Brain microvascular endothelial cell (primary cell): ENCODE results near the gene ODF2L.
"Not testable (repeated sequence)": the region's sequence is repeated elsewhere in the genome, so short reads cannot be mapped to it uniquely, and the experiment has no call there.

Experiments
- DNase-seq: peaks from one replicate; pipeline ENCODE4 v3.0.0-alpha.2; 2020
- H3K27ac ChIP-seq: fragments of 250-450 bp; sonication (Bioruptor Pico); 2 replicates; pipeline ENCODE4 v1.5.1; 2020; ENCODE audit warnings: mild to moderate bottlenecking, moderate library complexity
- H3K27me3 ChIP-seq: fragments of 250-450 bp; sonication (Bioruptor Pico); replicated peaks from 2 replicates; pipeline ENCODE4 v1.5.1; 2020; ENCODE audit warnings: mild to moderate bottlenecking
- H3K36me3 ChIP-seq: fragments of 250-450 bp; sonication (Bioruptor Pico); replicated peaks from 2 replicates; pipeline ENCODE4 v1.5.1; 2020; ENCODE audit warnings: mild to moderate bottlenecking
- H3K4me3 ChIP-seq: 2 replicates; pipeline ENCODE4 v1.5.1; 2011; ENCODE audit warnings: low read depth, mild to moderate bottlenecking, control low read depth, low read length, moderate library complexity
- CTCF ChIP-seq: IDR thresholded peaks from 2 replicates; pipeline ENCODE4 v1.5.1; 2011; ENCODE audit warnings: low read depth, mild to moderate bottlenecking, moderate library complexity, low read length, control low read depth, inconsistent platforms; ENCODE audit errors: missing control alignments
- in situ Hi-C: cut with HindIII; loops from 2 replicates; pipeline ENCODE4 v1.10.0; 2017; ENCODE audit warnings: low sequenced_read_pairs, low pct_ligation_motif_present

The ODF2L gene

GRCh38 chr1:86365896-86366295 is 30.2 kb downstream of the ODF2L start:
- H3K36me3 ChIP-seq: no peaks in the 10 kb centered on the region
- no peaks in the 10 kb centered on the region for H3K27me3 ChIP-seq
- TF ChIP-seq CTCF: no peak
- no peak overlapping the region for H3K27ac ChIP-seq
- in situ Hi-C loops: no loop called here
- no peak for DNase-seq
- no peak overlapping the region for H3K4me3 ChIP-seq

GRCh38 chr1:86362807-86363206 is 33.3 kb downstream of the ODF2L start:
- no peaks in the 10 kb centered on the region for H3K27me3 ChIP-seq
- no peak overlapping the region for H3K4me3 ChIP-seq
- no peak for DNase-seq
- peak; percentile 14 for TF ChIP-seq CTCF
- peaks cover 2% of the 10 kb centered on the region for H3K36me3 ChIP-seq
- in situ Hi-C loops: no loop called here
- H3K27ac ChIP-seq: no peak overlapping the region

- peaks cover 10% of the 10 kb centered on the region for H3K36me3 ChIP-seq
- no peak for TF ChIP-seq CTCF
- H3K4me3 ChIP-seq: no peak overlapping the region
- no peaks in the 10 kb centered on the region for H3K27me3 ChIP-seq
- no peak overlapping the region for H3K27ac ChIP-seq
- in situ Hi-C loops: no loop called here
- DNase-seq: no peak
Observed at GRCh38 chr1:86357796-86358195, 38.3 kb downstream of the ODF2L start.

GRCh38 chr1:86356247-86356646 is 39.9 kb downstream of the ODF2L start:
- TF ChIP-seq CTCF: peak; percentile 27
- in situ Hi-C loops: no loop called here
- no peak for DNase-seq

GRCh38 chr1:86352086-86352485 is 44.0 kb downstream of the ODF2L start:
- no peak for DNase-seq
- H3K36me3 ChIP-seq: peaks cover 7% of the 10 kb centered on the region
- H3K27me3 ChIP-seq: no peaks in the 10 kb centered on the region
- in situ Hi-C loops: no loop called here
- H3K4me3 ChIP-seq: no peak overlapping the region
- no peak for TF ChIP-seq CTCF
- no peak overlapping the region for H3K27ac ChIP-seq

More at GRCh38 chr1:86356247-86356646, 39.9 kb downstream of the ODF2L start:
- Histone ChIP-seq H3K27me3 (no peaks in the 10 kb centered on the region), H3K4me3 (no peak overlapping the region), H3K36me3 (peaks cover 10% of the 10 kb centered on the region), H3K27ac (no peak overlapping the region)

GRCh38 chr1:86350230-86350629 is 45.9 kb downstream of the ODF2L start:
- H3K27me3 ChIP-seq, H3K36me3 ChIP-seq, in situ Hi-C loops, DNase-seq, H3K4me3 ChIP-seq, H3K27ac ChIP-seq: not testable (repeated sequence)
